ENCODE results near the gene ZMYND8.
"Not testable (repeated sequence)": the region's sequence is repeated elsewhere in the genome, so short reads cannot be mapped to it uniquely, and the experiment has no call there.

DNA sequence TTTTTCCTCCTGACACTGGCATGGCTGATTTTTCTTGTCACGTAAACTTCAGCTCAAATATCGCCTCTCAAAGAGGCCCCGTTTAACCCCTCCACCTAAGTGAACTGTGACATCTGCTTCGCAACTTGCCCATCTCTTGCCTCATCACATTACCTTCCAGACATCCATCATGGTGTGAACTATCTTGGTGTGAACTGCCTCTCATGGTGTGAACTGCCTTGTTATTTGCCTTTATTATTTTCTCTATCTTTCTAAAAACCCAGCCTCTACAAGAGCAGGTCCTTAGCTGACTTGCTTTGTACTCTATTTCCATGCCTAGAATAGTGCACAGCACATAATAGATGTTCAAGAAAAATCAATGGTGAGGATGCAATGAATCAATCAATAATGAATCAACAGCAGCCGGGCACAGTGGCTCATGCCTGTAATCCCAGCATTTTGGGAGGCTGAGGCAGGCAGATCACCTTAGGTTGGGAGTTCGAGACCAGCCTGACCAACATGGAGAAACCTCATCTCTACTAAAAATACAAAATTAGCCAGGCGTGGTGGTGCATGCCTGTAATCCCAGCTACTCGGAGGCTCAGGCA lies 95.9 kb downstream of the ZMYND8 start:
- not testable (repeated sequence) for TF ChIP-seq CTCF, POLR2A (IDR thresholded peaks at IDR 0.05)

All from heart left ventricle (tissue), 13 donors.